ENCODE results near the gene CA10. TPM values are rescaled to one million over a fixed set of nuclear protein-coding genes. Genes with fewer than 3 reads are reported as not detected.

The CA10 gene
- total RNA-seq, 1 experiment from 2014 or later = not detected

DNA sequence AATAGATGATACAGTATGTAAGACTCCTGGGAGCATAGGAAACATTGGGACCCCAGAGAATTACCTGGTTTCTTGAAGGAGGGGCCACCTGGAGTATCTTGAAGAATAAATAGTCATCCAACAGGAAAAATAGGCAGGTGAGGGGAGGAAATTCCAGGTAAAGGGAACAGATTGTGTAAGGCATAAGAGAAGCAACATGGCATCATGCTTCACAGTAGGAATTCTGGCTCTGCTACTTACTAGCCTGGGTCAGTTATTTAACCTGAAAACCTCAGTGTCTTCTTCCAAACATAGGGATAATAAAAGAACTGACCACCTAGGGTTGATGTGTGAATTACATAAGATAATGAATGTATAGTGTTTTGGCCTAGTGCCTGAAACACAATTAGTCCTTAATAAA is 122.1 kb downstream of the CA10 start:
- intact Hi-C loops (cut with micrococcal nuclease; ENCODE audit: unreplicated experiment) = no loop called here
- POLR2A ChIA-PET (ENCODE audit: low non-redundant PET) = no interaction called here

DNA sequence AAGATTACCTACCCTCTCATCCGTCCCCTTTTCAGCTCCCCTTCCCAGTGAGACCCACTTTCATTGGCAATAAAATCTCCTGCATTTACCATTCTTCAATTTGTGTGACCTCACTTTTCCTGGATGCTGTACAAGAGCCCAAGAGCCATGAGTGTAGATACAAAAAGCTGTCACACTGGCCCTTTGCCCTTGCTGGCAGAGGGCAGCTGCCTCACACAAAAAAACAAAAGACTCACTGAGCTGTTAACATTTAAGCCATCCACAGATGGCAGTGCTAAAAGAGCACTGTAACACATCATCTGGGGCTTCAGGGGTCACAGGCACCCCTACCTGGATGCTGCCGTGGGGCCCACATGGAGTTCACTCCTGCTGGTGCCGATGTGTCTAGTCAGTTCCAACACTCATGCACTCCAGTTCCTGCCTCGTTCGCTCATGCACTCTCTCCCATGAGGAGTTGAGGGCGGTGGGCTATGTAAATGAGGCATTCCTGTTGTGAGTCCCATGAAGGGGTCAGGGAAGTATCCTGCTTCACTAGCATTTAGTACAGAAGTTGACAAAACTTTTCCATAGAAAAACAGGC is 123.1 kb downstream of the CA10 start:
- H3K27me3 ChIP-seq (replicated peaks; ENCODE audit: insufficient read depth, low read depth, low read length, poor library complexity) = no peaks in the 10 kb centered on the region
- no peak overlapping the region for H3K27ac ChIP-seq (ENCODE audit: low read depth, low read length, poor library complexity, severe bottlenecking)
- no peak for DNase-seq (ENCODE audit: low spot score)
- H3K9me3 ChIP-seq (ENCODE audit: low read depth, low read length, poor library complexity, severe bottlenecking) = no peaks in the 10 kb centered on the region
- ChIA-PET CTCF (no interaction called here), POLR2A (ENCODE audit: low non-redundant PET) (no interaction called here)
- BruUV-seq (replicated peaks) = no TSS peak
- no peaks in the 10 kb centered on the region for H3K4me1 ChIP-seq (ENCODE audit: insufficient read depth, low read length, poor library complexity, severe bottlenecking)
- no peak overlapping the region for H3K4me3 ChIP-seq (ENCODE audit: low read depth, low read length, poor library complexity, severe bottlenecking)
- H3K36me3 ChIP-seq (ENCODE audit: insufficient read depth, low read length, poor library complexity, severe bottlenecking) = no peaks in the 10 kb centered on the region
- TF ChIP-seq, protein P1, sequence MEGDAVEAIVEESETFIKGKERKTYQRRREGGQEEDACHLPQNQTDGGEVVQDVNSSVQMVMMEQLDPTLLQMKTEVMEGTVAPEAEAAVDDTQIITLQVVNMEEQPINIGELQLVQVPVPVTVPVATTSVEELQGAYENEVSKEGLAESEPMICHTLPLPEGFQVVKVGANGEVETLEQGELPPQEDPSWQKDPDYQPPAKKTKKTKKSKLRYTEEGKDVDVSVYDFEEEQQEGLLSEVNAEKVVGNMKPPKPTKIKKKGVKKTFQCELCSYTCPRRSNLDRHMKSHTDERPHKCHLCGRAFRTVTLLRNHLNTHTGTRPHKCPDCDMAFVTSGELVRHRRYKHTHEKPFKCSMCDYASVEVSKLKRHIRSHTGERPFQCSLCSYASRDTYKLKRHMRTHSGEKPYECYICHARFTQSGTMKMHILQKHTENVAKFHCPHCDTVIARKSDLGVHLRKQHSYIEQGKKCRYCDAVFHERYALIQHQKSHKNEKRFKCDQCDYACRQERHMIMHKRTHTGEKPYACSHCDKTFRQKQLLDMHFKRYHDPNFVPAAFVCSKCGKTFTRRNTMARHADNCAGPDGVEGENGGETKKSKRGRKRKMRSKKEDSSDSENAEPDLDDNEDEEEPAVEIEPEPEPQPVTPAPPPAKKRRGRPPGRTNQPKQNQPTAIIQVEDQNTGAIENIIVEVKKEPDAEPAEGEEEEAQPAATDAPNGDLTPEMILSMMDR (conservative IDR thresholded peaks at IDR 0.05; ENCODE audit: low read depth, low read length) = no peak
- TF ChIP-seq EZH2 (IDR thresholded peaks at IDR 0.05; ENCODE audit: borderline replicate concordance, low read depth, low read length, poor library complexity, severe bottlenecking) = no peak
- intact Hi-C loops (cut with micrococcal nuclease; ENCODE audit: unreplicated experiment) = no loop called here

More for the DNA sequence above, 122.1 kb downstream of the CA10 start:
- no peak overlapping the region for H3K27ac ChIP-seq (ENCODE audit: low read depth, low read length, poor library complexity, severe bottlenecking)
- TF ChIP-seq EZH2 (IDR thresholded peaks at IDR 0.05; ENCODE audit: borderline replicate concordance, low read depth, low read length, poor library complexity, severe bottlenecking) = no peak
- TF ChIP-seq, protein P1 (conservative IDR thresholded peaks at IDR 0.05; ENCODE audit: low read depth, low read length) = no peak
- no peak overlapping the region for H3K4me3 ChIP-seq (ENCODE audit: low read depth, low read length, poor library complexity, severe bottlenecking)
- no peaks in the 10 kb centered on the region for H3K9me3 ChIP-seq (ENCODE audit: low read depth, low read length, poor library complexity, severe bottlenecking)
- no peaks in the 10 kb centered on the region for H3K36me3 ChIP-seq (ENCODE audit: insufficient read depth, low read length, poor library complexity, severe bottlenecking)
- CTCF ChIA-PET = no interaction called here
- no peak for DNase-seq (ENCODE audit: low spot score)
- no peaks in the 10 kb centered on the region for H3K4me1 ChIP-seq (ENCODE audit: insufficient read depth, low read length, poor library complexity, severe bottlenecking)
- no peaks in the 10 kb centered on the region for H3K27me3 ChIP-seq (replicated peaks; ENCODE audit: insufficient read depth, low read depth, low read length, poor library complexity)
- BruUV-seq (replicated peaks) = no TSS peak

DNA sequence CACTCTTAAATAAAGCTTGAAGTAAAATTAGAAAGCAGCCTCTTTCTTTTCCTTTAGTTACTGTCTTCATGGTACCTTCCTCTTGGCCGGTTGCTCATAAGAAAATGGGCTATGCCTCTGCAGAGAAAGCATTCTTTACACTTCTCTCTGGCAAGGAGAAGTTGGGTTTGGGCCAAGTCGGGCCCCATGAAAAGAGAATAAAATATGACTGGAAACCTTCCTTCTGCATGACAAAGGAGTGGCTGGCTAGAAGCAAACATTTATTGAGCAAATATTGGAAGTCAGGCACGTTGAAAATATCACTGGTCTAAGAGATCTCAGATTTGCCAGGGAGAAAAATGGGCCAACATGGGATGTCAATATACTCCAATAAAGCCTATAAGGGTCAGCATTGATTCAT is 126.1 kb downstream of the CA10 start:
- Histone ChIP-seq H3K36me3 (ENCODE audit: insufficient read depth, low read length, poor library complexity, severe bottlenecking) (no peaks in the 10 kb centered on the region), H3K4me3 (ENCODE audit: low read depth, low read length, poor library complexity, severe bottlenecking) (no peak overlapping the region), H3K9me3 (ENCODE audit: low read depth, low read length, poor library complexity, severe bottlenecking) (no peaks in the 10 kb centered on the region), H3K27ac (ENCODE audit: low read depth, low read length, poor library complexity, severe bottlenecking) (no peak overlapping the region), H3K27me3 (replicated peaks; ENCODE audit: insufficient read depth, low read depth, low read length, poor library complexity) (no peaks in the 10 kb centered on the region), H3K4me1 (ENCODE audit: insufficient read depth, low read length, poor library complexity, severe bottlenecking) (no peaks in the 10 kb centered on the region)
- BruUV-seq (replicated peaks) = no TSS peak
- no peak for TF ChIP-seq EZH2 (IDR thresholded peaks at IDR 0.05; ENCODE audit: borderline replicate concordance, low read depth, low read length, poor library complexity, severe bottlenecking)
- TF ChIP-seq, protein P1 (conservative IDR thresholded peaks at IDR 0.05; ENCODE audit: low read depth, low read length) = no peak
- ChIA-PET POLR2A (ENCODE audit: low non-redundant PET) (no interaction called here), CTCF (no interaction called here)
- intact Hi-C loops (cut with micrococcal nuclease; ENCODE audit: unreplicated experiment) = no loop called here
- DNase-seq (ENCODE audit: low spot score) = no peak

All from A673 (cell line).